HG03139 (cell line): ENCODE results near the gene PDXDC1.
"Not testable (repeated sequence)": the region's sequence is repeated elsewhere in the genome, so short reads cannot be mapped to it uniquely, and the experiment has no call there.

ENCODE experiments used
- ATAC-seq: cut with Tn5 transposase; IDR thresholded peaks from one replicate; pipeline ENCODE4 v1.9.1; 2021; ENCODE audit not compliant: unreplicated experiment

The PDXDC1 gene

GRCh38 chr16:14971621-14972228, 3.1 kb upstream of the PDXDC1 start:
- not testable (repeated sequence) for ATAC-seq

- ATAC-seq: not testable (repeated sequence)
These were observed 972 bp upstream of the PDXDC1 start for GRCh38 chr16:14973785-14974322.

- not testable (repeated sequence) for ATAC-seq
These were observed 533 bp upstream of the PDXDC1 start for GRCh38 chr16:14974331-14974655.

GRCh38 chr16:14975418-14976194, 780 bp downstream of the PDXDC1 start:
- not testable (repeated sequence) for ATAC-seq

- ATAC-seq: not testable (repeated sequence)
These were observed 2.3 kb downstream of the PDXDC1 start for GRCh38 chr16:14976971-14977736.

GRCh38 chr16:14978281-14978680, 3.5 kb downstream of the PDXDC1 start:
- ATAC-seq: not testable (repeated sequence)

- ATAC-seq: not testable (repeated sequence)
These were observed 4.1 kb downstream of the PDXDC1 start for GRCh38 chr16:14978908-14979307.

- ATAC-seq: not testable (repeated sequence)
These were observed 6.4 kb downstream of the PDXDC1 start for GRCh38 chr16:14981234-14981633.

- not testable (repeated sequence) for ATAC-seq
These were observed 7.7 kb downstream of the PDXDC1 start for GRCh38 chr16:14982521-14982920.

GRCh38 chr16:14988092-14988491, 13.3 kb downstream of the PDXDC1 start:
- not testable (repeated sequence) for ATAC-seq

- ATAC-seq: not testable (repeated sequence)
These were observed 13.9 kb downstream of the PDXDC1 start for GRCh38 chr16:14988661-14989191.

- not testable (repeated sequence) for ATAC-seq
These were observed 14.8 kb downstream of the PDXDC1 start for GRCh38 chr16:14989291-14990281.

- ATAC-seq: not testable (repeated sequence)
These were observed 18.7 kb downstream of the PDXDC1 start for GRCh38 chr16:14993277-14994151.

GRCh38 chr16:14996702-14997101, 21.9 kb downstream of the PDXDC1 start:
- not testable (repeated sequence) for ATAC-seq

- not testable (repeated sequence) for ATAC-seq
These were observed 23.5 kb downstream of the PDXDC1 start for GRCh38 chr16:14998300-14998699.

GRCh38 chr16:14999845-15000244, 25.0 kb downstream of the PDXDC1 start:
- not testable (repeated sequence) for ATAC-seq

- ATAC-seq: not testable (repeated sequence)
These were observed 27.6 kb downstream of the PDXDC1 start for GRCh38 chr16:15002448-15002847.

GRCh38 chr16:15005357-15006132, 30.7 kb downstream of the PDXDC1 start:
- ATAC-seq: not testable (repeated sequence)
